GM10248 (cell line): ENCODE data around the gene ADAM29.

Experiments used
- CTCF ChIA-PET: fragments of 300-600 bp; sonication (Branson Sonifier 250); formaldehyde crosslinking; extraction: SDS; loops from one replicate; lab custom pipeline; 2021; ENCODE audit warnings: antibody characterized with exemption; lab: Yijun Ruan, JAX
- POLR2A ChIA-PET: fragments of 350-650 bp; sonication (Branson Sonifier 250); formaldehyde crosslinking; extraction: SDS; loops from one replicate; lab custom pipeline; 2020; ENCODE audit warnings: antibody characterized with exemption; lab: Yijun Ruan, JAX
- DNase-seq: peaks from one replicate; pipeline ENCODE4 v3.0.0; 2012; ENCODE audit errors: extremely low spot score
- TF ChIP-seq, protein P1 (sequence below): IDR thresholded peaks from 2 replicates; pipeline ENCODE4 v1.5.1; 2012; ENCODE audit warnings: mild to moderate bottlenecking, low read depth; ENCODE audit errors: extremely low read depth, missing control alignments, control extremely low read depth

The ADAM29 gene

DNA sequence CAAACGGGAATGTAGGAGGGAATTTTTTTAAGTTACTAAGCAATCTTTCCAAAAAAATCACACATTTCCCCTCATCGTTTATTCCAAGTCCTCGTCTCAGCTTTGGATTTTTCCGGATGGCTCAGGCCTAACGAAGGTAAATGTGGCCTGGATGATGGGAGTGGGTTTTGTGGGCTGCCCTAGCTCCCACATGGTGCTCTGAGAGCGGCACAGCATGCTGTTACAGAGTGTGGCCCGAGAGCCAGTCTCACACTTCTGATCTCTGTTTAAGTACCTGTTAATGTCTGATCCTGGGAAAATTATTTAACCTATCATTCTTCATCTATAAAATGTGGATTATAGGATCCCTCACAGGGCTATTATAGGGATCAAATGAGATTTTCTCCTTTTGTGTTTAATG, 38.2 kb upstream of the ADAM29 start:
- DNase-seq = no peak
- CTCF ChIA-PET = interaction anchor here (1.4 kb wide), 1 partner anchor 16 kb away, joined by 3 read pairs; no protein-coding TSS in a partner anchor
- TF ChIP-seq, protein P1, sequence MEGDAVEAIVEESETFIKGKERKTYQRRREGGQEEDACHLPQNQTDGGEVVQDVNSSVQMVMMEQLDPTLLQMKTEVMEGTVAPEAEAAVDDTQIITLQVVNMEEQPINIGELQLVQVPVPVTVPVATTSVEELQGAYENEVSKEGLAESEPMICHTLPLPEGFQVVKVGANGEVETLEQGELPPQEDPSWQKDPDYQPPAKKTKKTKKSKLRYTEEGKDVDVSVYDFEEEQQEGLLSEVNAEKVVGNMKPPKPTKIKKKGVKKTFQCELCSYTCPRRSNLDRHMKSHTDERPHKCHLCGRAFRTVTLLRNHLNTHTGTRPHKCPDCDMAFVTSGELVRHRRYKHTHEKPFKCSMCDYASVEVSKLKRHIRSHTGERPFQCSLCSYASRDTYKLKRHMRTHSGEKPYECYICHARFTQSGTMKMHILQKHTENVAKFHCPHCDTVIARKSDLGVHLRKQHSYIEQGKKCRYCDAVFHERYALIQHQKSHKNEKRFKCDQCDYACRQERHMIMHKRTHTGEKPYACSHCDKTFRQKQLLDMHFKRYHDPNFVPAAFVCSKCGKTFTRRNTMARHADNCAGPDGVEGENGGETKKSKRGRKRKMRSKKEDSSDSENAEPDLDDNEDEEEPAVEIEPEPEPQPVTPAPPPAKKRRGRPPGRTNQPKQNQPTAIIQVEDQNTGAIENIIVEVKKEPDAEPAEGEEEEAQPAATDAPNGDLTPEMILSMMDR = no peak
- POLR2A ChIA-PET = no interaction called here

DNA sequence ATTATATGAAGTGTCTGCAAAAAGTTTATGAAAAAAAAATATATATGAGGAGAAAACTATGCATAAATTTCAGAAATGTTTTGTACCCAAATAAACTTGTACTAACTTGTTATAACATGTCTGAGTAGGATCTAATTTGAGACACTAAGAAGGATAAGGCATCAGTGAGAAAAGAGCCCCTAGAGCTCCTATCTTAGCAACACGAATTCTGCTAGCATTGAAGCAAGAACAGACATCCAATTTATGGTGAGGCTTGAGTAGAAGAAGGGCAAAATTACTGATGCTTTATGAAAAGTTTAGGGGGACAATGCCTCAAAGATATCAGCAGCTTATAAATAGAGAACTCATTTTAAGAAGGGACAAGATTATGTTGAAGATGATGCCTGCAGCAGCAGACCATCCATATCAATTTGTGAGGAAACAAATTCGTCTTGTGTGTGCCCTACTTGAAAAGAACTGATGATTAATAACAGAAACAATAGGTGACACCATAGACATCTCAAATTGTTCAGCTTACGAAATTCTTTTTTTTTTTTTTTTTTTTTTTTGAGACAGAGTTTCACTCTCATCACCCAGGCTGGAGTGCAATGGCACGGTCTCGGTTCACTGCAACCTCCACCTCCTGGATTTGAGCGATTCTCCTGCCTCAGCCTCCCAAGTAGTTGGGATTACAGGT, 35.7 kb upstream of the ADAM29 start:
- ChIA-PET CTCF (no interaction called here), POLR2A (no interaction called here)
- TF ChIP-seq, protein P1 = no peak
- DNase-seq = no peak

DNA sequence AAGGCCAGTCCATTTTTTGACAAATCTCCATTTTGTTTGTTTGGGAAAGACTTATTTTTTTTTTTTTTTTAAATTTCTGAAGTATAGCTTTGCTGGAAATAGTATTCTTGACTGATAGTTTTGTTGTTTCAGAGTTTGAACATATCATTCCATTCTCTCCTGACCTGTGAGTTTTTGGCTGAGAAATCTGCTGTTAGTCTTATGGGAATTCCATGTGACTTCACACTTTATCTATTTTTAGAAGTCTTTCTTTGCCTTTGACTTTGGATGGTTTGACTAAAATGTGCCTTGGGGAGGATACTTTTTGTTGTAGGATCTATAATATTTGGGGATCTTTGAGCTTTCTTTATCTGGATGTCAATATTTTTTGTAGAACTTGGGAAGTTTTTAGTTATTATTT, 10.7 kb upstream of the ADAM29 start:
- ChIA-PET CTCF (no interaction called here), POLR2A (no interaction called here)
- TF ChIP-seq, protein P1 = no peak
- DNase-seq = no peak

DNA sequence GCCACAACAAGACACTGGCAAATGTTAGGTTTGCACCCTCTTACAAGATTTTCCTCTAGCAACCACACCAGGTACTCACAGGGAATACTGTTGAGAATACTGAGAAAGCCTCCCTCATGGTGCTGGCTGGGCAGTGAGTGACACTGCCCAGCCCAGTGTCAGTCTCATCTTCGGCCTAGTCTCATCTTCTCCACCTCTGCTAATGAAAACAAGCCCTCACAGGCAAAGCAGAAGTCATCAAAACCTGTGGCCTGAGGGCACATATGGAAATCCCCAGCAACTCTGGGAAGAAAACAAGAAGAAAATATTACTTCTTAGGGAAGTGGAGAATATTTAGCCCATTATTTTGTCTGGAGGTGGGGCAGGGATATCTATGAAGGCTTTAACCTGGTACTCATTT, 7.9 kb upstream of the ADAM29 start:
- TF ChIP-seq, protein P1 = no peak
- POLR2A ChIA-PET = no interaction called here

DNA sequence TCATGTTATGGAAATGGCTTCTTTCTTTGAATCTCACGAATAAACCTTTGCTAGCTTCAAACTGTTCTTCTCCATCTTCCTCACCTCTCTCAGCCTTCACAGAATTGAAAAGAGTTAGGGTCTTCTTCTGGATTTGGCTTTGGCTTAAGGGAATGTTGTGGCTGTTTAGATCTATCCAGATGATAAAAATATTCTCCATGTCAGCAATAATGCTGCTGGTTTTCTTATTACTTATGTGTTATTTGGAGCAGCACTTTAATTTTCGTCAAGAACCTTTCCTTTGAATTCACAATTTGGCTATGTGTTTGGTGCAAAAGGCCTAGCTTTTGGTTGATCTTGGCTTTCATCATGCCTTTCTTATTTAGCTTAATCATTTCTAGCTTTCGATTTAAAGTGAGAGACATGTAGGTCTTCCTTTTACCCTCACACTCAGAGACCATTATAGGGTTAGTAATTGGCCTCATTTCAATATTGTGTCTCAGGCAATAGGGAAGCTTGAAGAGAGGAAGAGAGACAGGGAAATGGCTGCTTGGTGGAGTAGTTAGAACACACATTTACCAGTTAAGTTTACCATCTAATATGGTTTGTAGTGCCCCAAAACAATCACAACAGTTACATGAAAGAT, 5.1 kb upstream of the ADAM29 start:
- POLR2A ChIA-PET = no interaction called here
- TF ChIP-seq, protein P1 = no peak
- no peak for DNase-seq
- CTCF ChIA-PET = interaction anchor here (0.9 kb wide), 1 partner anchor 10 kb away, joined by 3 read pairs; no protein-coding TSS in a partner anchor

More for the DNA sequence above, 7.9 kb upstream of the ADAM29 start:
- CTCF ChIA-PET = no interaction called here
- DNase-seq = no peak

DNA sequence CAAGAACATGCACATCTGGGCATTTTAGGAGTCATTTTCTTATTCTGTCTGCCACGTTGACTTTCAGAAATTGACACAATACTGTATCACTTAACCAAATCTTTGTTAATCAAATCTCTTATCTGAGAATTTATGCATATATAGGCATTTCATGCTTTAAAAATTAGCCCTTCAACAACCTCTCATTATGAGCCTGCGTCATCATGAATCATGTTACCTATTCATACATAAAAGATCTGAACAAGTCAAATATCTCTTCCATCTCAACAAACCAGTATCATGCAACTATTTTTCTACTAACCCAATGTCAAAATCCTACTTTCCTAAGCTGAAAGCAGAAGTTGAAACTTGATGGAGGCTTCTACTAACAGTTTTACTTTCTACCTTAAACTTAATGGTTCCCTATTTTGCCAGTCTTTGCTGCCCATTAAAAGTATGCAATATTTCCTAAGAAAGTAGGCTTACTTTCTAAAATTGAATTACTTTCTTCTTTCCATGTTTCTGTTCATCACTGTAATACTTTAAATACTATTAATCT, 1.8 kb downstream of the ADAM29 start:
- ChIA-PET POLR2A (no interaction called here), CTCF (no interaction called here)
- no peak for DNase-seq
- TF ChIP-seq, protein P1 = no peak
